ENCODE data around the gene ADCY1.

The ADCY1 gene

GRCh38 chr7:45649560-45650346, 75.6 kb downstream of the ADCY1 start:
- in situ Hi-C loops (cut with HindIII; ENCODE audit: low sequenced_read_pairs): loop anchor here (25.0 kb wide), 1 partner anchor 213 kb away; the partner anchor contains the start of gene CCDC201

- in situ Hi-C loops (cut with HindIII; ENCODE audit: low sequenced_read_pairs): loop anchor here (25.0 kb wide), 1 partner anchor 212 kb away; the partner anchor contains the start of gene CCDC201
Observed at GRCh38 chr7:45650404-45651394, 76.5 kb downstream of the ADCY1 start.

GRCh38 chr7:45651540-45651939, 77.4 kb downstream of the ADCY1 start:
- in situ Hi-C loops (cut with HindIII; ENCODE audit: low sequenced_read_pairs): loop anchor here (25.0 kb wide), 1 partner anchor 211 kb away; the partner anchor contains the start of gene CCDC201

GRCh38 chr7:45652630-45653029, 78.5 kb downstream of the ADCY1 start:
- in situ Hi-C loops (cut with HindIII; ENCODE audit: low sequenced_read_pairs): loop anchor here (25.0 kb wide), 1 partner anchor 210 kb away; the partner anchor contains the start of gene CCDC201

GRCh38 chr7:45653209-45653907, 79.2 kb downstream of the ADCY1 start:
- in situ Hi-C loops (cut with HindIII; ENCODE audit: low sequenced_read_pairs): loop anchor here (25.0 kb wide), 1 partner anchor 209 kb away; the partner anchor contains the start of gene CCDC201

GRCh38 chr7:45654341-45654740, 80.2 kb downstream of the ADCY1 start:
- in situ Hi-C loops (cut with HindIII; ENCODE audit: low sequenced_read_pairs): loop anchor here (25.0 kb wide), 1 partner anchor 208 kb away; the partner anchor contains the start of gene CCDC201

GRCh38 chr7:45655539-45655938, 81.4 kb downstream of the ADCY1 start:
- in situ Hi-C loops (cut with HindIII; ENCODE audit: low sequenced_read_pairs): loop anchor here (25.0 kb wide), 1 partner anchor 207 kb away; the partner anchor contains the start of gene CCDC201

- in situ Hi-C loops (cut with HindIII; ENCODE audit: low sequenced_read_pairs): loop anchor here (25.0 kb wide), 1 partner anchor 206 kb away; the partner anchor contains the start of gene CCDC201
Observed at GRCh38 chr7:45656431-45656830, 82.3 kb downstream of the ADCY1 start.

- in situ Hi-C loops (cut with HindIII; ENCODE audit: low sequenced_read_pairs): loop anchor here (25.0 kb wide), 1 partner anchor 205 kb away; the partner anchor contains the start of gene CCDC201
Observed at GRCh38 chr7:45657136-45657889, 83.1 kb downstream of the ADCY1 start.

- in situ Hi-C loops (cut with HindIII; ENCODE audit: low sequenced_read_pairs): loop anchor here (25.0 kb wide), 1 partner anchor 204 kb away; the partner anchor contains the start of gene CCDC201
Observed at GRCh38 chr7:45657890-45658715, 83.9 kb downstream of the ADCY1 start.

- in situ Hi-C loops (cut with HindIII; ENCODE audit: low sequenced_read_pairs): loop anchor here (25.0 kb wide), 1 partner anchor 203 kb away; the partner anchor contains the start of gene CCDC201
Observed at GRCh38 chr7:45658716-45659495, 84.7 kb downstream of the ADCY1 start.

- in situ Hi-C loops (cut with HindIII; ENCODE audit: low sequenced_read_pairs): loop anchor here (25.0 kb wide), 1 partner anchor 203 kb away; the partner anchor contains the start of gene CCDC201
Observed at GRCh38 chr7:45659496-45660139, 85.5 kb downstream of the ADCY1 start.

GRCh38 chr7:45660201-45660900, 86.2 kb downstream of the ADCY1 start:
- in situ Hi-C loops (cut with HindIII; ENCODE audit: low sequenced_read_pairs): loop anchor here (25.0 kb wide), 1 partner anchor 202 kb away; the partner anchor contains the start of gene CCDC201

GRCh38 chr7:45660901-45661211, 86.7 kb downstream of the ADCY1 start:
- in situ Hi-C loops (cut with HindIII; ENCODE audit: low sequenced_read_pairs): loop anchor here (25.0 kb wide), 1 partner anchor 201 kb away; the partner anchor contains the start of gene CCDC201

GRCh38 chr7:45661302-45661995, 87.3 kb downstream of the ADCY1 start:
- in situ Hi-C loops (cut with HindIII; ENCODE audit: low sequenced_read_pairs): loop anchor here (25.0 kb wide), 1 partner anchor 201 kb away; the partner anchor contains the start of gene CCDC201

GRCh38 chr7:45662018-45662417, 87.8 kb downstream of the ADCY1 start:
- in situ Hi-C loops (cut with HindIII; ENCODE audit: low sequenced_read_pairs): loop anchor here (25.0 kb wide), 1 partner anchor 200 kb away; the partner anchor contains the start of gene CCDC201

Measured in endothelial cell of hepatic sinusoid (primary cell).